Stimulated activated naive CD8-positive, alpha-beta T cell treated with anti-CD3 and anti-CD28 coated beads, Interleukin-15, amount 100 ng/mL, for 72 hours (primary cell): ENCODE results near the gene SERPINA12.
A peak's percentile ranks its signal among the peaks of the same experiment; 100 is the strongest.
"Not testable (repeated sequence)": the region's sequence is repeated elsewhere in the genome, so short reads cannot be mapped to it uniquely, and the experiment has no call there.

Experiments used
- ATAC-seq: fragments of 150-1000 bp; cut with Tn5 transposase; 2 replicates; pipeline ENCODE4 v1.10.0; 2021; ENCODE audit warnings: mild to moderate bottlenecking, moderate library complexity
- DNase-seq, 2 donors: peaks; one replicate each; pipeline ENCODE4 v3.0.0; 2021 to 2022
- H3K27ac Mint-ChIP-seq, 2 donors: one replicate each; pipeline ENCODE4 v1.8.0; 2022; ENCODE audit warnings: mild to moderate bottlenecking in 2 of 2, mixed read lengths in 2 of 2, moderate library complexity in 2 of 2
- H3K27me3 Mint-ChIP-seq: one replicate; pipeline ENCODE4 v1.8.0; 2022; ENCODE audit warnings: mixed read lengths
- H3K4me1 Mint-ChIP-seq: one replicate; pipeline ENCODE4 v1.8.0; 2022; ENCODE audit warnings: mild to moderate bottlenecking, mixed read lengths
- H3K4me3 Mint-ChIP-seq, 2 donors: one replicate each; pipeline ENCODE4 v1.8.0; 2022; ENCODE audit warnings: mild to moderate bottlenecking in 2 of 2, mixed read lengths in 2 of 2, moderate library complexity in 1 of 2
- H3K9me3 Mint-ChIP-seq, 2 donors: one replicate each; pipeline ENCODE4 v1.8.0; 2022; ENCODE audit warnings: mixed read lengths in 2 of 2

SERPINA12 gene

GRCh38 chr14:94515856-94516255, 6.6 kb upstream of the SERPINA12 start:
- Mint-ChIP-seq H3K9me3 (peaks cover 14 to 15% of the 10 kb centered on the region in 2 donors), H3K27me3 (peaks cover 14% of the 10 kb centered on the region), H3K4me1 (no peaks in the 10 kb centered on the region), H3K27ac (no peak overlapping the region), H3K4me3 (no peak overlapping the region)
- ATAC-seq (no peak), DNase-seq (no peak)

GRCh38 chr14:94515426-94515825, 6.2 kb upstream of the SERPINA12 start:
- no peak overlapping the region for H3K4me3 Mint-ChIP-seq
- ATAC-seq (no peak), DNase-seq (no peak)
- no peaks in the 10 kb centered on the region for H3K4me1 Mint-ChIP-seq
- H3K27me3 Mint-ChIP-seq = peaks cover 14% of the 10 kb centered on the region
- peaks cover 14 to 15% of the 10 kb centered on the region in 2 donors for H3K9me3 Mint-ChIP-seq
- no peak overlapping the region for H3K27ac Mint-ChIP-seq

- H3K4me1 Mint-ChIP-seq = no peaks in the 10 kb centered on the region
- no peak for DNase-seq
- H3K27ac Mint-ChIP-seq = no peak overlapping the region
- no peak overlapping the region for H3K4me3 Mint-ChIP-seq
- H3K27me3 Mint-ChIP-seq = peaks cover 14% of the 10 kb centered on the region
- ATAC-seq = no peak
- H3K9me3 Mint-ChIP-seq = peaks cover 8 to 9% of the 10 kb centered on the region in 2 donors
Observed at GRCh38 chr14:94514351-94514750, 5.1 kb upstream of the SERPINA12 start.

GRCh38 chr14:94510481-94510880, 1.2 kb upstream of the SERPINA12 start:
- not testable (repeated sequence) for H3K4me1 Mint-ChIP-seq, H3K9me3 Mint-ChIP-seq, H3K4me3 Mint-ChIP-seq, DNase-seq, ATAC-seq, H3K27ac Mint-ChIP-seq
- peaks cover 13% of the 10 kb centered on the region for H3K27me3 Mint-ChIP-seq

GRCh38 chr14:94505641-94506040, 3.6 kb downstream of the SERPINA12 start:
- Mint-ChIP-seq H3K4me1 (no peaks in the 10 kb centered on the region), H3K27me3 (peaks cover 20% of the 10 kb centered on the region), H3K9me3 (no peaks in the 10 kb centered on the region), H3K4me3 (no peak overlapping the region), H3K27ac (peak overlapping the region in 1 of 2 donors; percentile 83)
- DNase-seq (no peak), ATAC-seq (no peak)

GRCh38 chr14:94505206-94505605, 4.1 kb downstream of the SERPINA12 start:
- ATAC-seq (no peak), DNase-seq (no peak)
- H3K4me3 Mint-ChIP-seq = no peak overlapping the region
- no peaks in the 10 kb centered on the region for H3K4me1 Mint-ChIP-seq
- no peaks in the 10 kb centered on the region for H3K9me3 Mint-ChIP-seq
- peaks cover 20% of the 10 kb centered on the region for H3K27me3 Mint-ChIP-seq
- H3K27ac Mint-ChIP-seq = no peak overlapping the region

- peaks cover 20% of the 10 kb centered on the region for H3K27me3 Mint-ChIP-seq
- H3K9me3 Mint-ChIP-seq = no peaks in the 10 kb centered on the region
- DNase-seq (no peak), ATAC-seq (no peak)
- H3K4me3 Mint-ChIP-seq = no peak overlapping the region
- no peak overlapping the region for H3K27ac Mint-ChIP-seq
- H3K4me1 Mint-ChIP-seq = no peaks in the 10 kb centered on the region
Observed at GRCh38 chr14:94501588-94502516, 7.4 kb downstream of the SERPINA12 start.

- H3K27ac Mint-ChIP-seq = no peak overlapping the region
- H3K4me1 Mint-ChIP-seq = no peaks in the 10 kb centered on the region
- DNase-seq (no peak), ATAC-seq (no peak)
- H3K27me3 Mint-ChIP-seq = peaks cover 12% of the 10 kb centered on the region
- H3K9me3 Mint-ChIP-seq = no peaks in the 10 kb centered on the region
- H3K4me3 Mint-ChIP-seq = no peak overlapping the region
Observed at GRCh38 chr14:94500264-94500663, 9.0 kb downstream of the SERPINA12 start.

GRCh38 chr14:94499673-94500072, 9.6 kb downstream of the SERPINA12 start:
- ATAC-seq (no peak), DNase-seq (no peak)
- Mint-ChIP-seq H3K27ac (no peak overlapping the region), H3K4me1 (no peaks in the 10 kb centered on the region), H3K27me3 (peaks cover 8% of the 10 kb centered on the region), H3K9me3 (no peaks in the 10 kb centered on the region), H3K4me3 (no peak overlapping the region)

- Mint-ChIP-seq H3K27ac (no peak overlapping the region), H3K9me3 (no peaks in the 10 kb centered on the region), H3K27me3 (peaks cover 8% of the 10 kb centered on the region), H3K4me3 (no peak overlapping the region), H3K4me1 (no peaks in the 10 kb centered on the region)
- DNase-seq (no peak), ATAC-seq (no peak)
Observed at GRCh38 chr14:94498215-94498614, 11.1 kb downstream of the SERPINA12 start.

- H3K4me3 Mint-ChIP-seq = no peak overlapping the region
- H3K27me3 Mint-ChIP-seq = no peaks in the 10 kb centered on the region
- ATAC-seq (no peak), DNase-seq (no peak)
- H3K9me3 Mint-ChIP-seq = no peaks in the 10 kb centered on the region
- H3K4me1 Mint-ChIP-seq = no peaks in the 10 kb centered on the region
- no peak overlapping the region for H3K27ac Mint-ChIP-seq
Observed at GRCh38 chr14:94494085-94494484, 15.2 kb downstream of the SERPINA12 start.

GRCh38 chr14:94491511-94491910, 17.8 kb downstream of the SERPINA12 start:
- ATAC-seq (no peak), DNase-seq (no peak)
- H3K9me3 Mint-ChIP-seq = no peaks in the 10 kb centered on the region
- no peak overlapping the region for H3K27ac Mint-ChIP-seq
- H3K4me3 Mint-ChIP-seq = no peak overlapping the region
- H3K27me3 Mint-ChIP-seq = peaks cover 11% of the 10 kb centered on the region
- H3K4me1 Mint-ChIP-seq = no peaks in the 10 kb centered on the region

GRCh38 chr14:94489336-94489735, 19.9 kb downstream of the SERPINA12 start:
- H3K27ac Mint-ChIP-seq = no peak overlapping the region
- no peaks in the 10 kb centered on the region for H3K9me3 Mint-ChIP-seq
- no peak overlapping the region for H3K4me3 Mint-ChIP-seq
- H3K4me1 Mint-ChIP-seq = no peaks in the 10 kb centered on the region
- no peak for ATAC-seq
- no peak for DNase-seq
- peaks cover 23% of the 10 kb centered on the region for H3K27me3 Mint-ChIP-seq

- ATAC-seq = no peak
- Mint-ChIP-seq H3K4me3 (no peak overlapping the region), H3K27me3 (peaks cover 36% of the 10 kb centered on the region)
Observed at GRCh38 chr14:94486883-94487282, 22.4 kb downstream of the SERPINA12 start.

GRCh38 chr14:94485944-94486841, 23.1 kb downstream of the SERPINA12 start:
- Mint-ChIP-seq H3K9me3 (no peaks in the 10 kb centered on the region), H3K27ac (no peak overlapping the region), H3K27me3 (peaks cover 36% of the 10 kb centered on the region), H3K4me3 (no peak overlapping the region), H3K4me1 (no peaks in the 10 kb centered on the region)
- ATAC-seq (peak; percentile 60), DNase-seq (peak; percentile 42 to 51)

More at GRCh38 chr14:94486883-94487282, 22.4 kb downstream of the SERPINA12 start:
- Mint-ChIP-seq H3K27ac (no peak overlapping the region), H3K9me3 (no peaks in the 10 kb centered on the region), H3K4me1 (no peaks in the 10 kb centered on the region)
- DNase-seq = no peak

- DNase-seq = no peak
- no peaks in the 10 kb centered on the region for H3K9me3 Mint-ChIP-seq
- H3K4me3 Mint-ChIP-seq = no peak overlapping the region
- peaks cover 36% of the 10 kb centered on the region for H3K27me3 Mint-ChIP-seq
- ATAC-seq = no peak
- no peaks in the 10 kb centered on the region for H3K4me1 Mint-ChIP-seq
- H3K27ac Mint-ChIP-seq = no peak overlapping the region
Observed at GRCh38 chr14:94484481-94484880, 24.8 kb downstream of the SERPINA12 start.
